ENCODE results near the gene JMJD6.

The JMJD6 gene

GRCh38 chr17:76701471-76701967 is 24.9 kb downstream of the JMJD6 start:
- ATAC-seq, result peak; percentile 31

GRCh38 chr17:76700617-76701470 is 25.6 kb downstream of the JMJD6 start:
- ATAC-seq, result peak; percentile 88
- TF ChIP-seq ZNF8 (CRISPR knock-in tag; IDR thresholded peaks at IDR 0.05) (no peak), PPARA (CRISPR knock-in tag; IDR thresholded peaks at IDR 0.05; ENCODE audit: borderline replicate concordance) (no peak), BACH2 (CRISPR knock-in tag; IDR thresholded peaks at IDR 0.05; ENCODE audit: borderline replicate concordance) (no peak), ISL1 (CRISPR knock-in tag; IDR thresholded peaks at IDR 0.05) (0 out of 2 replicates have a peak, but pooled peaks have one; percentile 10), ESRRG (CRISPR knock-in tag; IDR thresholded peaks at IDR 0.05) (0 out of 2 replicates have a peak, but pooled peaks have one; percentile 26), TOX (CRISPR knock-in tag; IDR thresholded peaks at IDR 0.05; ENCODE audit: borderline replicate concordance) (no peak), GLIS3 (CRISPR knock-in tag; IDR thresholded peaks at IDR 0.05) (0 out of 2 replicates have a peak, but pooled peaks have one; percentile 13), PATZ1 (CRISPR knock-in tag; IDR thresholded peaks at IDR 0.05; ENCODE audit: borderline replicate concordance) (no peak)

More at GRCh38 chr17:76701471-76701967, 24.9 kb downstream of the JMJD6 start:
- TF ChIP-seq POU6F1 (CRISPR knock-in tag; IDR thresholded peaks at IDR 0.05; ENCODE audit: borderline replicate concordance, low read depth), result no peak
- TF ChIP-seq CREB5 (CRISPR knock-in tag; IDR thresholded peaks at IDR 0.05; ENCODE audit: low read depth), result no peak
- no peak for TF ChIP-seq RARB (CRISPR knock-in tag; IDR thresholded peaks at IDR 0.05)
- no peak for TF ChIP-seq BACH2 (CRISPR knock-in tag; IDR thresholded peaks at IDR 0.05; ENCODE audit: borderline replicate concordance)
- TF ChIP-seq ARNTL (CRISPR knock-in tag; IDR thresholded peaks at IDR 0.05; ENCODE audit: borderline replicate concordance, low read depth), result no peak
- no peak for TF ChIP-seq PATZ1 (CRISPR knock-in tag; IDR thresholded peaks at IDR 0.05; ENCODE audit: borderline replicate concordance)
- TF ChIP-seq SNAI2 (CRISPR knock-in tag; IDR thresholded peaks at IDR 0.05), result no peak
- TF ChIP-seq ZFP30 (CRISPR knock-in tag; IDR thresholded peaks at IDR 0.05), result no peak
- TF ChIP-seq TSHZ2 (CRISPR knock-in tag; IDR thresholded peaks at IDR 0.05), result no peak
- TF ChIP-seq CSRNP3 (CRISPR knock-in tag; IDR thresholded peaks at IDR 0.05), result no peak
- TF ChIP-seq PPARA (CRISPR knock-in tag; IDR thresholded peaks at IDR 0.05; ENCODE audit: borderline replicate concordance), result no peak
- TF ChIP-seq GLIS3 (CRISPR knock-in tag; IDR thresholded peaks at IDR 0.05), result no peak

Measured in SK-N-SH treated with all-trans-retinoic acid at 6 μM for 48 hours (cell line).